Memory B cell (primary cell): ENCODE results near the gene FGF5.

ENCODE experiments used
- ATAC-seq: fragments of 150-1000 bp; cut with Tn5 transposase; 2 replicates; pipeline ENCODE4 v1.10.0; 2021; ENCODE audit warnings: low read depth, mild to moderate bottlenecking, moderate library complexity
- DNase-seq, 2 donors: peaks; one replicate each; pipeline ENCODE4 v3.0.0; 2022; ENCODE audit warnings: low spot score in 2 of 2
- H3K27ac Mint-ChIP-seq: one replicate; pipeline ENCODE4 v1.8.0; 2022; ENCODE audit warnings: mild to moderate bottlenecking, moderate library complexity, mixed read lengths
- H3K27me3 Mint-ChIP-seq: one replicate; pipeline ENCODE4 v1.8.0; 2022; ENCODE audit warnings: mixed read lengths
- H3K36me3 Mint-ChIP-seq: one replicate; pipeline ENCODE4 v1.8.0; 2022; ENCODE audit warnings: mild to moderate bottlenecking, mixed read lengths
- H3K4me1 Mint-ChIP-seq: one replicate; pipeline ENCODE4 v1.8.0; 2022; ENCODE audit warnings: mixed read lengths
- H3K4me3 Mint-ChIP-seq: one replicate; pipeline ENCODE4 v1.8.0; 2022; ENCODE audit warnings: mild to moderate bottlenecking, moderate library complexity, mixed read lengths
- H3K9me3 Mint-ChIP-seq: one replicate; pipeline ENCODE4 v1.8.0; 2022; ENCODE audit warnings: mixed read lengths

FGF5 gene

GRCh38 chr4:80294206-80294605, 27.7 kb downstream of the FGF5 start:
- no peak for DNase-seq
- Mint-ChIP-seq H3K4me3 (no peak overlapping the region), H3K27ac (no peak overlapping the region), H3K9me3 (no peaks in the 10 kb centered on the region), H3K4me1 (no peaks in the 10 kb centered on the region), H3K36me3 (no peaks in the 10 kb centered on the region), H3K27me3 (peaks cover 2% of the 10 kb centered on the region)
- ATAC-seq: no peak

GRCh38 chr4:80295336-80295735, 28.9 kb downstream of the FGF5 start:
- no peaks in the 10 kb centered on the region for H3K9me3 Mint-ChIP-seq
- no peaks in the 10 kb centered on the region for H3K4me1 Mint-ChIP-seq
- H3K27ac Mint-ChIP-seq: no peak overlapping the region
- peaks cover 2% of the 10 kb centered on the region for H3K27me3 Mint-ChIP-seq
- no peak overlapping the region for H3K4me3 Mint-ChIP-seq
- no peak for DNase-seq
- H3K36me3 Mint-ChIP-seq: no peaks in the 10 kb centered on the region
- no peak for ATAC-seq

GRCh38 chr4:80295826-80296225, 29.4 kb downstream of the FGF5 start:
- no peak overlapping the region for H3K4me3 Mint-ChIP-seq

GRCh38 chr4:80301884-80302283, 35.4 kb downstream of the FGF5 start:
- Mint-ChIP-seq H3K4me1 (no peaks in the 10 kb centered on the region), H3K4me3 (no peak overlapping the region), H3K27ac (no peak overlapping the region), H3K9me3 (no peaks in the 10 kb centered on the region), H3K27me3 (peaks cover 2% of the 10 kb centered on the region), H3K36me3 (no peaks in the 10 kb centered on the region)
- DNase-seq (no peak), ATAC-seq (no peak)

More at GRCh38 chr4:80295826-80296225, 29.4 kb downstream of the FGF5 start:
- DNase-seq (no peak), ATAC-seq (no peak)
- Mint-ChIP-seq H3K4me1 (no peaks in the 10 kb centered on the region), H3K9me3 (no peaks in the 10 kb centered on the region), H3K27me3 (peaks cover 2% of the 10 kb centered on the region), H3K36me3 (no peaks in the 10 kb centered on the region), H3K27ac (no peak overlapping the region)

- no peak overlapping the region for H3K27ac Mint-ChIP-seq
- no peaks in the 10 kb centered on the region for H3K36me3 Mint-ChIP-seq
- peaks cover 4% of the 10 kb centered on the region for H3K27me3 Mint-ChIP-seq
- DNase-seq: no peak
- no peaks in the 10 kb centered on the region for H3K4me1 Mint-ChIP-seq
- H3K4me3 Mint-ChIP-seq: no peak overlapping the region
- H3K9me3 Mint-ChIP-seq: no peaks in the 10 kb centered on the region
- no peak for ATAC-seq
Observed at GRCh38 chr4:80302616-80303223, 36.3 kb downstream of the FGF5 start.

DNA sequence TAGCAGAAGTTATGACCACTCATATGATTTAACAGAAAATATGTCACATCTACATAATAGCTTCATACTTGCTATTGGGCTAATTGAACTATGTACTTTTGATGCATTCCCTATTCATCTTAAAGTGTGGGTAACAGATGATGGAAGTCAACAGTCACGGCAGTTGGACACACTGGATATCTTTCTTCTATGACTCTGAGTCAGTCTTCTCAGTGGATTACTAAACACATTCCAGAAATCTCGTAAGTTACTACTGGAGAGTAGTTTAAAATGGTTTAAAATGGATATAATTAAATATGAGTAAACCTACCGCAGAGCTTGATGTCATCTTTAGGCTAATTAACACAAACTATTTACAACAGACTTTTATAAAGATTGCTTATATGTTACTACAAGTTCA, 39.0 kb downstream of the FGF5 start:
- Mint-ChIP-seq H3K9me3 (no peaks in the 10 kb centered on the region), H3K4me3 (no peak overlapping the region), H3K27ac (no peak overlapping the region), H3K4me1 (no peaks in the 10 kb centered on the region), H3K36me3 (no peaks in the 10 kb centered on the region), H3K27me3 (peaks cover 5% of the 10 kb centered on the region)
- no peak for ATAC-seq
- no peak for DNase-seq

DNA sequence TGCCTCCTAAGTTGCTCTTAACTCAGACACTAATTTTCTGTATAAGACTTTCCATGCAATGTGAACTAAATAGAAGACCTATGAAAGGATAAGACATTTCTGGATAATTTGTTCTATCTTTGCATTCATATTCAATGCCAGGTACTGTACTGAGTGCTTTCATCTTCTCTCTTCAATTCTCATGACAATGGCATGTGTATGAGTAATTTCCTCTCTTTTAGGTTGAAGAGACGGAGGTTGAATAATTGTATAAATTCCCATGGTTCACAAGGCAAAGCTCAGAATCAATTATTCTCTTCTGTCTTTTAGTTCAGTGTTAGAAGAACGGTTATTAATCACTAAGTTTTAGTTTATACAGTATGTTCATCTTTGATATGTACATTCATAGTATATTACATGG, 39.8 kb downstream of the FGF5 start:
- peaks cover 3% of the 10 kb centered on the region for H3K27me3 Mint-ChIP-seq
- H3K36me3 Mint-ChIP-seq: no peaks in the 10 kb centered on the region
- no peak overlapping the region for H3K4me3 Mint-ChIP-seq
- no peaks in the 10 kb centered on the region for H3K4me1 Mint-ChIP-seq
- DNase-seq (no peak), ATAC-seq (no peak)
- H3K27ac Mint-ChIP-seq: no peak overlapping the region
- H3K9me3 Mint-ChIP-seq: no peaks in the 10 kb centered on the region

GRCh38 chr4:80307183-80307735, 40.8 kb downstream of the FGF5 start:
- H3K36me3 Mint-ChIP-seq: no peaks in the 10 kb centered on the region
- peaks cover 3% of the 10 kb centered on the region for H3K27me3 Mint-ChIP-seq
- H3K4me3 Mint-ChIP-seq: no peak overlapping the region
- no peaks in the 10 kb centered on the region for H3K9me3 Mint-ChIP-seq
- ATAC-seq (no peak), DNase-seq (no peak)
- H3K27ac Mint-ChIP-seq: no peak overlapping the region
- no peaks in the 10 kb centered on the region for H3K4me1 Mint-ChIP-seq

- Mint-ChIP-seq H3K4me1 (no peaks in the 10 kb centered on the region), H3K4me3 (no peak overlapping the region), H3K27me3 (peaks cover 3% of the 10 kb centered on the region), H3K9me3 (no peaks in the 10 kb centered on the region), H3K36me3 (no peaks in the 10 kb centered on the region), H3K27ac (no peak overlapping the region)
- ATAC-seq (no peak), DNase-seq (no peak)
Observed at GRCh38 chr4:80307774-80308465, 41.5 kb downstream of the FGF5 start.

DNA sequence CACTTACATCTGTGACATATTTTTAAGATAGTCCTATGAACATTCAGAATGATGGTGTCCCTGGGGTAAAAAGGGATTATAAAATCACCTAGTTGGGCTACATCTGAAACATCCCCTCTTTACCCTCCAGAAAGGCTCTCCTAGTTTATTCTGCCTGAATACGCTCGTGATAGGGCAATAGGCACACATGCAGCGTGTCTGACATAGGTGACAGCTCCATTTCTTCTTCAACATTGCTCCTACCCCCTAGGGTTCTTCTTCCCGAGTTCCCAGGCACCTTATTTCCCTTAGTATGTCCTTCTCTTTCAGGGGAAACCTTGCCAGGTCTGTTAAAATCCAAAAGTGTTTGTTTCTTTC, 42.0 kb downstream of the FGF5 start:
- Mint-ChIP-seq H3K4me3 (no peak overlapping the region), H3K36me3 (no peaks in the 10 kb centered on the region), H3K4me1 (no peaks in the 10 kb centered on the region), H3K27me3 (peaks cover 3% of the 10 kb centered on the region), H3K9me3 (no peaks in the 10 kb centered on the region), H3K27ac (no peak overlapping the region)
- DNase-seq: no peak
- ATAC-seq: no peak

DNA sequence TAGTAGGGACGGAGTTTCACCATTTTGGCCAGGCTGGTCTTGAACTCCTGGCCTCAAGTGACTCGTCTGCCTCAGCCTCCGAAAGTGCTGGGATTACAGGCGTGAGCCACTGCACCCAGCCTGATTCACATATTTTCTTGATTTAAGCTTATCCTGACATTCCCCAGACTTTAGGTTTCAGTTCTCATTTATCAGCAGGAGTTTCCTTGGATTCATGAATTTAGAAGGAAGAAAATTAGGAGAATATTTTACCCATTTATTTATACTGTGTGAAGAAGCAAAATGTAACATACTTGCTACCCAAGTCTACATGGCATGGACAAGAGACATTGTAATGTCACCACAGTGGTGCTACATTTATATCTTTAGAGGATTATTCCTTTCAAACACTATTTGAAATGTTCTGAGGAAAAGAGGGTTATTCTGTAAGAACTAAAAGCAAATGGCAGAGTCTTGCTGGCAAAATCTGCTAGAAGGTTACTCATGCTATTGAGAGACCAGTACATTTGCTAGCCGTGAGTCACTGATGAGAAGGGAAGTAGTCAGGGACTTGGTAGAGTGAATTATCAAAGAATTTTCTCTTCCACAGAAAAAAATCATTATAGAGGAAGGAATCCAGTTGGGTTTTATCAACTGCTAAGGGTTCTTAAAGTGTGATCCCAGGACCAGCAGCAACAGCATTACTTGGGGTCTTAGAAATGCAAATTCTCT, 43.0 kb downstream of the FGF5 start:
- no peak for DNase-seq
- Mint-ChIP-seq H3K9me3 (no peaks in the 10 kb centered on the region), H3K36me3 (no peaks in the 10 kb centered on the region), H3K4me1 (no peaks in the 10 kb centered on the region), H3K4me3 (no peak overlapping the region), H3K27ac (no peak overlapping the region), H3K27me3 (peaks cover 3% of the 10 kb centered on the region)
- no peak for ATAC-seq

DNA sequence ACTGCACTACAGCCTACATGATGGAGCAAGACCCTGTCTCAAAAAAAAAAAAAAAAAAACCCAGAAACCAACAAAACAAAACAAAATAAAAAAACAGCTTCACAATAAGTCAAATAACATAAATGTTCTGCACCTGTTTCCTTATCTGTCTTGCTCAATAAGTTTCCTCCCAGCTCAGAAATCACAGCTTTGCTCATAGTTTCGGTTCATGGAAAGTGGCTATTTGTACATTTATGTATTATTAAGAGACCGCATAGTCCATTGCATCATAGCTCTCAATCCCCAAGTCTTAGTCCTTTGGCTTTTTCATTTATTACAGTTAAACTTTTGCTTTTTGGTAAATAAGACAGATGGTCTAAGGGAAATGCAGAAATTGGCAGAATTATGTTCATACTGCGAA, 44.7 kb downstream of the FGF5 start:
- Mint-ChIP-seq H3K27ac (no peak overlapping the region), H3K36me3 (no peaks in the 10 kb centered on the region), H3K4me1 (no peaks in the 10 kb centered on the region), H3K4me3 (no peak overlapping the region), H3K27me3 (peaks cover 3% of the 10 kb centered on the region), H3K9me3 (no peaks in the 10 kb centered on the region)
- no peak for ATAC-seq
- DNase-seq: no peak

- H3K36me3 Mint-ChIP-seq: no peaks in the 10 kb centered on the region
- no peaks in the 10 kb centered on the region for H3K9me3 Mint-ChIP-seq
- DNase-seq: no peak
- no peaks in the 10 kb centered on the region for H3K4me1 Mint-ChIP-seq
- peaks cover 3% of the 10 kb centered on the region for H3K27me3 Mint-ChIP-seq
- ATAC-seq: no peak
- no peak overlapping the region for H3K4me3 Mint-ChIP-seq
- H3K27ac Mint-ChIP-seq: no peak overlapping the region
Observed at GRCh38 chr4:80312124-80312523, 45.7 kb downstream of the FGF5 start.

DNA sequence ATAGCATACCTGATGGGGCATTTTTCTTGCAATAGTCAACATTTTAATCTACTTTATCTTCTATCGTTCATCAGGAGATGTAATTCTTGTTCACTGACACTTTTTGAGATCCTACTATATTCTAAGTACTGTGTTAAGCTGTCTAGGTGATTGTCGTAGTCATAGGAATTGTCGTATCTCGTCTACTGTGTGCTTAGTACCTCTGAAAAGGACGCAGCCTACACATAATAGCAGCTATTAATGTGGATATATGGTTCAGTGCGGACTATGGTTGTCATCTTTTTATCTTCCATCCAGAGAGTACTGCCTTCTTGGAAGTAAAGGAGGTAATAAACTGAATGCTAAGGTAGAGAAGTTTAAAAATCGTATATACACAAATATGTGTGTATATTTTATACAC, 47.2 kb downstream of the FGF5 start:
- ATAC-seq: no peak
- Mint-ChIP-seq H3K36me3 (no peaks in the 10 kb centered on the region), H3K4me3 (no peak overlapping the region), H3K4me1 (no peaks in the 10 kb centered on the region), H3K9me3 (no peaks in the 10 kb centered on the region), H3K27ac (no peak overlapping the region), H3K27me3 (no peaks in the 10 kb centered on the region)
- no peak for DNase-seq
